HG03457 (cell line): ENCODE results near the gene TPR.
"Not testable (repeated sequence)": the region's sequence is repeated elsewhere in the genome, so short reads cannot be mapped to it uniquely, and the experiment has no call there.

Experiments used
- ATAC-seq: cut with Tn5 transposase; IDR thresholded peaks from one replicate; pipeline ENCODE4 v1.9.1; 2021; ENCODE audit warnings: moderate number of reproducible peaks; ENCODE audit not compliant: unreplicated experiment

TPR gene

GRCh38 chr1:186375152-186375928 lies at the start of gene TPR, which contains the start of gene ODR4:
Gene TPR (minus strand): TSS chr1:186375253. CDS start chr1:186375028, 225 bp downstream.
Gene ODR4 (plus strand): TSS chr1:186375838. CDS start chr1:186379786, 3,948 bp downstream.
- ATAC-seq: peak; percentile 85

GRCh38 chr1:186424539-186424938 lies 49.5 kb upstream of the TPR start:
- ATAC-seq: no peak

GRCh38 chr1:186421446-186421845 lies 46.4 kb upstream of the TPR start:
- no peak for ATAC-seq

- peak; percentile 63 for ATAC-seq
These were observed 45.9 kb upstream of the TPR start for GRCh38 chr1:186420923-186421322.

GRCh38 chr1:186420311-186420710 lies 45.3 kb upstream of the TPR start:
- ATAC-seq: no peak

- ATAC-seq: no peak
These were observed 43.5 kb upstream of the TPR start for GRCh38 chr1:186418503-186418902.

- no peak for ATAC-seq
These were observed 38.3 kb upstream of the TPR start for GRCh38 chr1:186413319-186413718.

GRCh38 chr1:186409091-186409490 lies 34.0 kb upstream of the TPR start:
- peak; percentile 55 for ATAC-seq

- no peak for ATAC-seq
These were observed 29.5 kb upstream of the TPR start for GRCh38 chr1:186404454-186405051.

GRCh38 chr1:186403632-186404031 lies 28.6 kb upstream of the TPR start:
- no peak for ATAC-seq

- ATAC-seq: not testable (repeated sequence)
These were observed 26.4 kb upstream of the TPR start for GRCh38 chr1:186401446-186401845.

GRCh38 chr1:186392711-186393110 lies 17.7 kb upstream of the TPR start:
- ATAC-seq: not testable (repeated sequence)

- no peak for ATAC-seq
These were observed 16.8 kb upstream of the TPR start for GRCh38 chr1:186391841-186392240.

GRCh38 chr1:186390925-186391324 lies 15.9 kb upstream of the TPR start:
- ATAC-seq: no peak

GRCh38 chr1:186386725-186387383 lies 11.8 kb upstream of the TPR start:
- no peak for ATAC-seq

GRCh38 chr1:186375929-186376319 lies 871 bp upstream of the TPR start:
- ATAC-seq: no peak

GRCh38 chr1:186374303-186375151 lies 526 bp downstream of the TPR start:
- ATAC-seq: peak; percentile 30

GRCh38 chr1:186347837-186348691 lies 27.0 kb downstream of the TPR start:
- not testable (repeated sequence) for ATAC-seq

- no peak for ATAC-seq
These were observed 34.3 kb downstream of the TPR start for GRCh38 chr1:186340772-186341171.

- no peak for ATAC-seq
These were observed 37.5 kb downstream of the TPR start for GRCh38 chr1:186337554-186337953.
